Raji (cell line): ENCODE results near the gene ARHGAP24.

Experiments
- POLR2A ChIP-seq: IDR thresholded peaks from 2 replicates; pipeline ENCODE4 v1.6.1; 2011; ENCODE audit warnings: low read depth, low read length, control low read depth; ENCODE audit not compliant: insufficient read depth

Gene ARHGAP24

GRCh38 chr4:85500110-85500867, 25.3 kb downstream of the ARHGAP24 start:
- TF ChIP-seq POLR2A: no peak

- no peak for TF ChIP-seq POLR2A
These were observed 33.7 kb downstream of the ARHGAP24 start for GRCh38 chr4:85508654-85509053.

- TF ChIP-seq POLR2A: no peak
These were observed 35.1 kb downstream of the ARHGAP24 start for GRCh38 chr4:85509882-85510631.

GRCh38 chr4:85510632-85510984, 35.7 kb downstream of the ARHGAP24 start:
- no peak for TF ChIP-seq POLR2A

- TF ChIP-seq POLR2A: no peak
These were observed 37.7 kb downstream of the ARHGAP24 start for GRCh38 chr4:85512446-85513205.

GRCh38 chr4:85514117-85514516, 39.2 kb downstream of the ARHGAP24 start:
- no peak for TF ChIP-seq POLR2A

GRCh38 chr4:85514783-85515182, 39.8 kb downstream of the ARHGAP24 start:
- no peak for TF ChIP-seq POLR2A

- TF ChIP-seq POLR2A: no peak
These were observed 40.8 kb downstream of the ARHGAP24 start for GRCh38 chr4:85515701-85516100.

- TF ChIP-seq POLR2A: no peak
These were observed 46.1 kb downstream of the ARHGAP24 start for GRCh38 chr4:85520765-85521749.

GRCh38 chr4:85522277-85522676, 47.3 kb downstream of the ARHGAP24 start:
- no peak for TF ChIP-seq POLR2A

GRCh38 chr4:85522836-85523235, 47.9 kb downstream of the ARHGAP24 start:
- TF ChIP-seq POLR2A: no peak

- no peak for TF ChIP-seq POLR2A
These were observed 52.9 kb downstream of the ARHGAP24 start for GRCh38 chr4:85527815-85528214.

GRCh38 chr4:85531560-85532341, 56.8 kb downstream of the ARHGAP24 start:
- TF ChIP-seq POLR2A: no peak

GRCh38 chr4:85534120-85534519, 59.2 kb downstream of the ARHGAP24 start:
- no peak for TF ChIP-seq POLR2A
